Effector memory CD4-positive, alpha-beta T cell (primary cell): ENCODE results near the gene CABLES1.
"Not testable (repeated sequence)": the region's sequence is repeated elsewhere in the genome, so short reads cannot be mapped to it uniquely, and the experiment has no call there.

Experiments
- DNase-seq, 3 donors: peaks; one replicate each; pipeline ENCODE4 v3.0.0-alpha.2; 2020
- H3K27ac ChIP-seq: 2 replicates; pipeline ENCODE4 v1.7.0; 2013; ENCODE audit warnings: mild to moderate bottlenecking, low read length, moderate library complexity; ENCODE audit not compliant: insufficient read depth, poor library complexity, severe bottlenecking
- H3K27me3 ChIP-seq: replicated peaks from 2 replicates; pipeline ENCODE4 v1.7.0; 2013; ENCODE audit warnings: mild to moderate bottlenecking, low read length; ENCODE audit not compliant: insufficient read depth, control insufficient read depth, poor library complexity, severe bottlenecking
- H3K36me3 ChIP-seq: 2 replicates; pipeline ENCODE4 v1.7.0; 2013; ENCODE audit warnings: mild to moderate bottlenecking, low read length, moderate library complexity; ENCODE audit not compliant: control insufficient read depth, insufficient read depth
- H3K4me1 ChIP-seq: 2 replicates; pipeline ENCODE4 v1.7.0; 2013; ENCODE audit warnings: low read length, mild to moderate bottlenecking; ENCODE audit not compliant: control insufficient read depth, insufficient read depth, poor library complexity, severe bottlenecking
- H3K4me3 ChIP-seq: 2 replicates; pipeline ENCODE4 v1.7.0; 2013; ENCODE audit warnings: low read length, low read depth, mild to moderate bottlenecking; ENCODE audit not compliant: insufficient read depth, poor library complexity, severe bottlenecking
- H3K9me3 ChIP-seq: 2 replicates; pipeline ENCODE4 v1.7.0; 2013; ENCODE audit warnings: mild to moderate bottlenecking, low read length, moderate library complexity; ENCODE audit not compliant: control insufficient read depth

The CABLES1 gene

DNA sequence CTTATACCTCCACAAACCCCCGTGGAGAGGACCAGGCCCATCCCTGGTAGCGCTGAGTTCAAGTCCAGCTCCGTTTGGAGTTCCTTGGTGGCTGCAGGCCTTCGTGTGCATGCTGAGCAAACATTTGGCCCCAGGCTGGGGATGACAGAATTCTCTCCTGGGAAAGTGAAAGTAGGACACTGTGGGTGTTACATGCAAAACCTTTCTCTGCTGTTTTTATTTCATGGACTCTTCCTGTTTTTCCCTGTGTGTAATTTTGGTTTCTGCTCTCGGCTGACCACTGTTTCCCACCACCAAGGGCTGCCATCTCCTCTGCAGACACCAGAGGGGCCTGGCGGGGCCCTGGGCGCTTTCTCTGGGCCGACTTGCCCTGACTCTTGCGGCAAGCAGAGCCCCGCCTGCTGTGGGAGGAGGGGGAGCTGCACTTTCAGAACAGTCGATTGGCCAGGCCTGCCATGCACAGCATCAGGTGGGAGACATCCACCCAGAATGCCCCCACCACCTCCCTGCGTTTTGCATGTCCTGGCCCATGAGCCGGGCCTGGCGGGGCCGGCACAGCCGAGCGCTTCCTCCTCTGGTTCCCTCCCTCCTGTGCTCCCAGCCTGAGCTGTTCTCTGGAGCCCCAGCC is 102.4 kb downstream of the CABLES1 start:
- Histone ChIP-seq H3K4me1 (no peaks in the 10 kb centered on the region), H3K36me3 (no peaks in the 10 kb centered on the region), H3K27me3 (no peaks in the 10 kb centered on the region), H3K27ac (peak overlapping the region; percentile 33), H3K4me3 (peak overlapping the region; percentile 43), H3K9me3 (no peaks in the 10 kb centered on the region)
- DNase-seq, result peak in 1 of 3 donors; percentile 5

DNA sequence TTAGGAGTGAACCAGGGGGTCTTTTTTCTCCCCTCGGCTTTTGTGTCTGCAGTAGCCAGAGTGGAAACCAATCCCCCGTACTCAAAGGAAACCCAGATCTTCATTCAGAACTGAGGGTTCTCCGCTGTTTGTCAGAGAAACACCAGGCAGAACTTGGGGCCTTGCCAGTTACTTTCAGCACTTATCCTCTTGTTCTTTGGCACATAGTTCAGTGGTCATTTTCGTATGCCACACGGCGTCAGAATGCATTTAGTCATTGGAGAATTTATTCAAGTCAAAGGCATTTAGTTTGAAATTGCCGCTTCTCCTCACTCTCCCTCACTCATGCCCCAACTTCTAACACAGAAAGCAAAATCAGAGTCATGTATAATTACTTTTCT is 102.9 kb downstream of the CABLES1 start:
- Histone ChIP-seq H3K36me3 (no peaks in the 10 kb centered on the region), H3K4me1 (no peaks in the 10 kb centered on the region), H3K27ac (peak overlapping the region; percentile 33), H3K27me3 (no peaks in the 10 kb centered on the region), H3K9me3 (no peaks in the 10 kb centered on the region), H3K4me3 (peak overlapping the region; percentile 43)
- DNase-seq, result no peak

- Histone ChIP-seq H3K36me3 (no peaks in the 10 kb centered on the region), H3K27me3 (no peaks in the 10 kb centered on the region), H3K4me1 (no peaks in the 10 kb centered on the region), H3K9me3 (no peaks in the 10 kb centered on the region), H3K4me3 (no peak overlapping the region), H3K27ac (no peak overlapping the region)
- no peak for DNase-seq
These were observed 103.5 kb downstream of the CABLES1 start for GRCh38 chr18:23238651-23239349.

DNA sequence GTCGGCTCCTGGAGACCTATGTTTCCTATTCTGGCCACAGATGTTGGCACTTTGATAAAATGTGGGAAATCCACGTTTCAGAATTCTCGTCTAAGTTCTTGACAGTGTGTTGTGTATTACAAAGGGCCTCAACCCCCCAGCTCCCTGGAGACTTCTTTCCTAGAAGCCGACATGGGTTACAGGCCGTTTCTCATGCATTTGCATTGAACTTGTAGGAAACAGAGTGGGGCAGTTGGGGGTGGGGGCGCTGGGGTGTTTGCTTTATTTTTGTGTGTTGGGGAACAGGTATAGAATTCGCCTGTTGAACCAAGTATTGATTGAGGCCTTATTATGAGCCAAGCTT is 104.0 kb downstream of the CABLES1 start:
- no peak for DNase-seq
- H3K4me3 ChIP-seq, result no peak overlapping the region
- H3K9me3 ChIP-seq, result no peaks in the 10 kb centered on the region
- H3K36me3 ChIP-seq, result no peaks in the 10 kb centered on the region
- H3K27me3 ChIP-seq, result no peaks in the 10 kb centered on the region
- no peak overlapping the region for H3K27ac ChIP-seq
- H3K4me1 ChIP-seq, result no peaks in the 10 kb centered on the region

DNA sequence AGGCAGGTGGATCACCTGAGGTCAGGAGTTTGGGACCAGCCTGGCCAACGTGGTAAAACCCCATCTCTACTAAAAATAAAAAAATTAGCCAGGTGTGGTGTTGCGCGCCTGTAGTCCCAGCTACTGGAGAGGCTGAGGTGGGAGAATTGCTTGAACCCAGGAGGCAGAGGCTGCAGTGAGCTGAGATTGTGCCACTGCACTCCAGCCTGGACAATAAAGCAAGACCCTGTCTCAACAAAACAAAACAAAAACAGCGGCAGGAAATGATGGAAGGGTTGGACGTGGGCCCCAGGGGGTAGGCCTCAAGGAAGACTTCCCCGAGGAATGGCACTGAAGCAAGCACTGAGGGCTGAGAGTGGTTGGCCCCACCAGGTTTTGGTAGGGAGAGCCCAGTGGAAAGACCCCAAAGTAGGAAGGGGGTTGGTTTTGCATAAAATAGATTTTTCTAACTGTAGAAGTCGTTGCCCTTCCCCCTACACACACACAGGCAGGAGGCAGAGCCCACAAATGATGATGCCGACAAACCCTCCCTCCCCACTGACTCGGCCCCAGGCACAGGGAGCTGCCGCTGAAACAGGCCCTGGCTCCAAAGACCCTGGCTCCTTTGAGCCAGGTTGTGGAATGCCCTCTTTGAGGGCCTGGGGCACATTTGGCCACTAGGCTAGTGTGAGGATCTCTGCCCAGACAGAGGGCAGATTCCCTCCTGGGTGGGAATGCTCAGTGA is 104.8 kb downstream of the CABLES1 start:
- H3K27me3 ChIP-seq, result no peaks in the 10 kb centered on the region
- no peaks in the 10 kb centered on the region for H3K36me3 ChIP-seq
- DNase-seq, result no peak
- no peaks in the 10 kb centered on the region for H3K4me1 ChIP-seq
- H3K27ac ChIP-seq, result no peak overlapping the region
- no peak overlapping the region for H3K4me3 ChIP-seq
- no peaks in the 10 kb centered on the region for H3K9me3 ChIP-seq

DNA sequence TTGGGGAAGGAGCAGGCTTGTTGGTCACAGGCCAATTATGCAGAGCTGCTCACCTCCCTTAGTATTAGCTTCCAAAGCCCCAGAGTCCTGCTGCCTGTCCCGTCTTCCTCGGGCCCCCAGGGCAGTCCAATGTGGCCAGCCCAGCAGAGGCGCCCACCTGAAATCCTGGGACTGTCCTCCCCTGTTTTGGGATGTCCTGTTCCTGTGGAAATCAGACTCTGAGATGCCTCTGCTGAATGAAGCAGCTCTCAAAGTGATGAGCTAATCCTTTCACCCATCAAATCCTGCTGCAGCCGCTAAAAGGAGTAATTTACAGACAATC is 105.3 kb downstream of the CABLES1 start:
- no peak overlapping the region for H3K27ac ChIP-seq
- no peaks in the 10 kb centered on the region for H3K9me3 ChIP-seq
- H3K4me3 ChIP-seq, result no peak overlapping the region
- no peak for DNase-seq
- H3K4me1 ChIP-seq, result no peaks in the 10 kb centered on the region
- H3K36me3 ChIP-seq, result no peaks in the 10 kb centered on the region
- H3K27me3 ChIP-seq, result no peaks in the 10 kb centered on the region

DNA sequence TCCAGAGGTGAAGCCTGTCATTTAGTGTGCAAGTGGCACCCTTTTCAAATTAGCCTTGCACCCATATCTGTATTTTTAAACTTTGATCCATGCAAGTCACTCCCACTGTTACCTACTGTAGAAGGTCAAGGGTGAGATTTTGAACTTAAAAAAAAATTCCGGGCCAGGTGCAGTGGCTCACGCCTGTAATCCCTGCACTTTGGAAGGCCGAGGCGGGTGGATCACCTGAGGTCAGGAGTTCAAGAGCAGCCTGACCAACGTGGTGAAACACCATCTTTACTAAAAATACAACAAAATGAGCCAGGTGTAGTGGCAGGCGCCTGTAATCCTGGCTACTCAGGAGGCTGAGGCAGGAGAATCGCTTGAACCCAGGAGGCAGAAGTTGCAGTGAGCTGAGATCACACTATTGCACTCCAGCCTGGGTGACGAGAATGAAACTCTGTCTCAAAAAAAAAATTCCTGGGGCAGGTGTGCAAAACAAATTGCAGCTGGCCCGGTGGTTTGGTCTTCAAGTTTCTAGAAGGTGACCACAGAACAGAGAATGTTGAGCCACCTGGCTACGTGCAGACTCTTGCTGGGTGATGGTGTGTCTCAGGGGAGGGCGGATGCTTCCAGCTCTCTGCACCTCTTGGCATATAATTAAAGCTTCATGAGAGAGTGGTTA is 106.7 kb downstream of the CABLES1 start:
- not testable (repeated sequence) for H3K9me3 ChIP-seq, H3K27ac ChIP-seq, DNase-seq, H3K4me3 ChIP-seq, H3K27me3 ChIP-seq, H3K36me3 ChIP-seq, H3K4me1 ChIP-seq

DNA sequence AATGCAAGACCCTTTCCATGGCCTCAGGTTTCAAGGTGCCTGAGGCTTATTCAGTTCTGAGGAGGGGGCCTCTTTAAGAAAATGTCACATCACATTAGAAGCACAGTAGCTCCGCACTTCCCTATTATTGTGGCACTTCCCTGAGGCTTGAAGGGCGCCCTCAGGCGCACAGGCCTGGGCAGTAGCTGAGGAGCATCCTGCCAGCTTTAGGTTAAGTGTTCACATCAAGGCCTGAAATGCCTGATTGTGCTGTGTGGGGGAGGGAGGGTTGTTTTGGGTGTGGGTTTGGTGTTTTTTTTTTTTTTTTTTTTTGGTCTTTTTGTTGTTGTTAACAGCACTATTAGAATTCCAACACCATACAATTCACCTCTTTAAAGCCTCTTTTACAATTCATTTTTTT is 107.9 kb downstream of the CABLES1 start:
- Histone ChIP-seq H3K27me3 (no peaks in the 10 kb centered on the region), H3K36me3 (no peaks in the 10 kb centered on the region), H3K4me1 (no peaks in the 10 kb centered on the region), H3K4me3 (no peak overlapping the region), H3K9me3 (no peaks in the 10 kb centered on the region), H3K27ac (no peak overlapping the region)
- no peak for DNase-seq

GRCh38 chr18:23243816-23244215 is 108.5 kb downstream of the CABLES1 start:
- no peak for DNase-seq
- Histone ChIP-seq H3K4me3 (no peak overlapping the region), H3K36me3 (no peaks in the 10 kb centered on the region), H3K4me1 (no peaks in the 10 kb centered on the region), H3K27ac (no peak overlapping the region), H3K9me3 (no peaks in the 10 kb centered on the region), H3K27me3 (no peaks in the 10 kb centered on the region)

DNA sequence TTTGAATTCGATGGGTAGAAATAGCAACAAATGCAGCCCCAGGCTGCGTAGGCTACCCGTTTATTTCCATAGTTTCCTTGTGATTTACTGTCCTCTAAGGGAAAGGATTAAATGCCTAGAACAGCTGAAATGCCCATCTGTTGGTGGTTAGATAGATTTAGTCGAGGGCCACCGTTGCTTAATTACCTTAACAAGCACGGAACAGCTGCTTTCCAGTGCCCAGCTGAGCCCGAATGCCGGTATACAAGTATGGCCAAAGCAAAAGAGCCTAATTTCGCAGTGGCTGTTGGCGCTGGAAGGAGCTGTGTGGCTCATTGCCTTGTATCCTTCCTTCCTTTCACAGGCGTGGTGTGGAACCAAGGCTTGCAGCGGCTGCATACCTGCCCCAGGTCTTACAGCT is 109.1 kb downstream of the CABLES1 start:
- no peak for DNase-seq
- no peaks in the 10 kb centered on the region for H3K36me3 ChIP-seq

More for the DNA sequence above, 109.1 kb downstream of the CABLES1 start:
- Histone ChIP-seq H3K27ac (no peak overlapping the region), H3K9me3 (no peaks in the 10 kb centered on the region), H3K4me3 (no peak overlapping the region), H3K27me3 (no peaks in the 10 kb centered on the region), H3K4me1 (no peaks in the 10 kb centered on the region)
